ENCODE measurements around the gene C1orf74.

GRCh38 chr1:209791920-209792319, 7.6 kb upstream of the C1orf74 start:
- TF ChIP-seq, protein P1, sequence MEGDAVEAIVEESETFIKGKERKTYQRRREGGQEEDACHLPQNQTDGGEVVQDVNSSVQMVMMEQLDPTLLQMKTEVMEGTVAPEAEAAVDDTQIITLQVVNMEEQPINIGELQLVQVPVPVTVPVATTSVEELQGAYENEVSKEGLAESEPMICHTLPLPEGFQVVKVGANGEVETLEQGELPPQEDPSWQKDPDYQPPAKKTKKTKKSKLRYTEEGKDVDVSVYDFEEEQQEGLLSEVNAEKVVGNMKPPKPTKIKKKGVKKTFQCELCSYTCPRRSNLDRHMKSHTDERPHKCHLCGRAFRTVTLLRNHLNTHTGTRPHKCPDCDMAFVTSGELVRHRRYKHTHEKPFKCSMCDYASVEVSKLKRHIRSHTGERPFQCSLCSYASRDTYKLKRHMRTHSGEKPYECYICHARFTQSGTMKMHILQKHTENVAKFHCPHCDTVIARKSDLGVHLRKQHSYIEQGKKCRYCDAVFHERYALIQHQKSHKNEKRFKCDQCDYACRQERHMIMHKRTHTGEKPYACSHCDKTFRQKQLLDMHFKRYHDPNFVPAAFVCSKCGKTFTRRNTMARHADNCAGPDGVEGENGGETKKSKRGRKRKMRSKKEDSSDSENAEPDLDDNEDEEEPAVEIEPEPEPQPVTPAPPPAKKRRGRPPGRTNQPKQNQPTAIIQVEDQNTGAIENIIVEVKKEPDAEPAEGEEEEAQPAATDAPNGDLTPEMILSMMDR (IDR thresholded peaks at IDR 0.05; ENCODE audit: low read length), result no peak
- no peak for TF ChIP-seq EZH2 (IDR thresholded peaks at IDR 0.05; ENCODE audit: borderline replicate concordance, low read length)

Data from OCI-LY1 (cell line).